Measurements from ENCODE around the gene ABRAXAS1. TPM values are rescaled to one million over a fixed set of nuclear protein-coding genes. Genes with fewer than 3 reads are reported as not detected.

ABRAXAS1 gene
- total and polyA plus RNA-seq, 2 of the 13 experiments (the other 11 are each of a cell fraction or from before 2014, with no cell fraction given) = 14.1 to 14.7 TPM

GRCh38 chr4:83455281-83456183 lies 29.4 kb downstream of the ABRAXAS1 start, which contains the start of the genes HELQ and MRPS18C (continued):
- TF ChIP-seq THAP7 (CRISPR knock-in tag; IDR thresholded peaks at IDR 0.05) (0 out of 2 replicates have a peak, but pooled peaks have one; percentile 49), SMAD3 (CRISPR knock-in tag; IDR thresholded peaks at IDR 0.05) (peak; percentile 98), SMAD1 (CRISPR knock-in tag; IDR thresholded peaks at IDR 0.05; ENCODE audit: borderline replicate concordance, low read depth) (peak; percentile 86), ZKSCAN1 (IDR thresholded peaks at IDR 0.05; ENCODE audit: low read length) (0 out of 2 replicates have a peak, but pooled peaks have one; percentile 42), ZNF34 (CRISPR knock-in tag; IDR thresholded peaks at IDR 0.05; ENCODE audit: borderline replicate concordance) (peak; percentile 88; the same call in 1 of the 2 replicates), ATF5 (CRISPR knock-in tag; IDR thresholded peaks at IDR 0.05; ENCODE audit: low read depth) (no peak), ZNF775 (CRISPR knock-in tag; IDR thresholded peaks at IDR 0.05; ENCODE audit: borderline replicate concordance) (0 out of 2 replicates have a peak, but pooled peaks have one; percentile 63), BCL3 (CRISPR knock-in tag; IDR thresholded peaks at IDR 0.05) (no peak), THAP9 (CRISPR knock-in tag; IDR thresholded peaks at IDR 0.05; ENCODE audit: borderline replicate concordance) (peak; percentile 92; the same call in 1 of the 2 replicates), ZNF703 (CRISPR knock-in tag; IDR thresholded peaks at IDR 0.05; ENCODE audit: borderline replicate concordance) (no peak), GATA4 (IDR thresholded peaks at IDR 0.05; ENCODE audit: borderline replicate concordance, low read depth) (peak; percentile 69), ZFP90 (CRISPR knock-in tag; IDR thresholded peaks at IDR 0.05; ENCODE audit: borderline replicate concordance) (peak; percentile 84), PLRG1 (conservative IDR thresholded peaks at IDR 0.05) (no peak), MAFK (conservative IDR thresholded peaks at IDR 0.05 in 1 of 2, IDR thresholded peaks at IDR 0.05 in 1 of 2; ENCODE audit: low read length in 2 of 2) (no peak), SIX4 (CRISPR knock-in tag; IDR thresholded peaks at IDR 0.05) (peak; percentile 69)

All from HepG2 (cell line).